COLO668 (cell line): Measurements from ENCODE around the gene URI1.
"Not testable (repeated sequence)": the region's sequence is repeated elsewhere in the genome, so short reads cannot be mapped to it uniquely, and the experiment has no call there.

Source experiments
- DNase-seq: peaks from one replicate; lab custom pipeline; 2025; ENCODE audit not compliant: unreplicated experiment; lab: John Stamatoyannopoulos, UW

Gene URI1

GRCh38 chr19:29941828-29942403 lies at the start of gene URI1:
Gene URI1, plus strand, starts transcription at chr19:29942239. Its CDS starts 309 bp downstream, at chr19:29942548.
- DNase-seq: peak; percentile 89

GRCh38 chr19:29893606-29894284 lies 48.3 kb upstream of the URI1 start:
- no peak for DNase-seq

- DNase-seq: no peak
Measured at GRCh38 chr19:29896802-29897201, 45.2 kb upstream of the URI1 start.

GRCh38 chr19:29897466-29897865 lies 44.6 kb upstream of the URI1 start:
- DNase-seq: no peak

- DNase-seq: no peak
Measured at GRCh38 chr19:29904017-29904416, 38.0 kb upstream of the URI1 start.

- DNase-seq: no peak
Measured at GRCh38 chr19:29908963-29909944, 32.8 kb upstream of the URI1 start.

- DNase-seq: no peak
Measured at GRCh38 chr19:29914933-29915332, 27.1 kb upstream of the URI1 start.

- not testable (repeated sequence) for DNase-seq
Measured at GRCh38 chr19:29915832-29916231, 26.2 kb upstream of the URI1 start.

GRCh38 chr19:29917911-29918310 lies 24.1 kb upstream of the URI1 start:
- no peak for DNase-seq

- no peak for DNase-seq
Measured at GRCh38 chr19:29918891-29919290, 23.1 kb upstream of the URI1 start.

- no peak for DNase-seq
Measured at GRCh38 chr19:29922972-29923371, 19.1 kb upstream of the URI1 start.

GRCh38 chr19:29923653-29924052 lies 18.4 kb upstream of the URI1 start:
- no peak for DNase-seq

- DNase-seq: no peak
Measured at GRCh38 chr19:29926031-29926430, 16.0 kb upstream of the URI1 start.

GRCh38 chr19:29926801-29927200 lies 15.2 kb upstream of the URI1 start:
- DNase-seq: no peak

GRCh38 chr19:29927944-29928625 lies 14.0 kb upstream of the URI1 start:
- DNase-seq: no peak

GRCh38 chr19:29928831-29929230 lies 13.2 kb upstream of the URI1 start:
- no peak for DNase-seq

- DNase-seq: no peak
Measured at GRCh38 chr19:29934257-29934656, 7.8 kb upstream of the URI1 start.

- no peak for DNase-seq
Measured at GRCh38 chr19:29934781-29935180, 7.3 kb upstream of the URI1 start.

GRCh38 chr19:29936409-29936808 lies 5.6 kb upstream of the URI1 start:
- DNase-seq: no peak

- DNase-seq: no peak
Measured at GRCh38 chr19:29939628-29940027, 2.4 kb upstream of the URI1 start.

- DNase-seq: no peak
Measured at GRCh38 chr19:29940971-29941585, 961 bp upstream of the URI1 start.
